ENCODE measurements around the gene RBPJ.

- TF ChIP-seq CTCF (conservative IDR thresholded peaks at IDR 0.05) = peak; percentile 36
- TF ChIP-seq ZFX (IDR thresholded peaks at IDR 0.05) = no peak
Observed at GRCh38 chr4:26424838-26425237, 104.0 kb downstream of the RBPJ start.
